NCI-H1092 (cell line): Measurements from ENCODE around the gene GRM7.

Experiments
- DNase-seq: peaks from one replicate; lab custom pipeline; 2025; lab: John Stamatoyannopoulos, UW

Gene GRM7

DNA sequence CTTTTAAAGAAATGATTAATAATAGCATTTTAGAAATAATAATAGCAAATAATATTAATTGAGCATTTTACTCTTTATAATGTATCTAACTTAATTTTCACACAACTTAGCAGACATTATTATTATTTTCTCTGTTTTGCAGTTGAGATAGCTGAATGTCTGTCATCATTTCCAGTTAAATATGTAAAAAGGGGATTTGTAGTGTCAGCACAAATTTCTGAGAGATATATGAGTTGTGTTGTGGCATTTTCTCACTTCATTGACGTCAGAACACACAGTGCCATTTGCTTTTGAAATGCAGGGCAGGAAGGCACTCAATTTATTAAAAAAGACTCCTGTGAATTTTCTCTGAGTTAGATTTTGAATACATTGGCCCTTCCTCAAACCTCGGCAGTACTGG, 111.0 kb downstream of the GRM7 start:
- no peak for DNase-seq

DNA sequence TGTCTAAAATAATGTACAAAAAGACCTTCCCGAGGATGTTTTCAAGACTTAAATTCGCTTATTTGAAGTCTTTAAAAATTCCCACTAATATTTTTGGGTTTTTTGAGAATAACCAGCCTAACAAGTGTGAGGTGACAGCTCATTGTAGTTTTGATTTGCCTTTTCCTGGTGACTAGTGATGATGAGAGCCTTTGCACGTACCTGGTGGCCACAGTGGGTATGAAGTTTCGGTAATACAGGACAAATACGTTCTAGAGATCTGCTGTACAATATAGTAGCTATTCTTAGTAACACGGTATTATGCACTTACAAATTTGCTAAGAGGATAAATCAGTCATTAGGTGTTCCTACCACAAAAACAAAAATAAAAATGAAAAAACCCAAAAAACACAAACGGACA, 124.9 kb downstream of the GRM7 start:
- no peak for DNase-seq

GRCh38 chr3:6989608-6990291, 128.8 kb downstream of the GRM7 start:
- DNase-seq, result no peak

GRCh38 chr3:6994081-6994668, 133.3 kb downstream of the GRM7 start:
- DNase-seq, result no peak

DNA sequence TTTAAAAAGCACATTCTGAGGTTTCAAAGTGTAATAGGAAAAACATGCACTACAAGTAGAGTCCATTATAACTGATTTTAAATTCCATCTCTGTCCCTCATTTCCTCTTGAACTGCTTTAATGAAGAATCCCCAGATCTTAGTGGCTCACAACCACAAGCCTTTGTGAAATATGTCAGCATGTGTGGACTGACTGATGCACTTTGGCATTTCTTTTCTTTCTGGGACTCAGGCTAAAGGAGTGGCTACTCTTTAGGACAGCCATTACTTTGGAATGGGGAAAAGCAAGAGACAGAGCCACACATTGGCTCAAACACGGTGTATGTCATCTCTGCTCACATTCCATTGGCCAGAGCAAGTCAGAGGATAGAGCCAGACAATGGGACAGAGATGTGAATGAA, 139.6 kb downstream of the GRM7 start:
- DNase-seq, result no peak

DNA sequence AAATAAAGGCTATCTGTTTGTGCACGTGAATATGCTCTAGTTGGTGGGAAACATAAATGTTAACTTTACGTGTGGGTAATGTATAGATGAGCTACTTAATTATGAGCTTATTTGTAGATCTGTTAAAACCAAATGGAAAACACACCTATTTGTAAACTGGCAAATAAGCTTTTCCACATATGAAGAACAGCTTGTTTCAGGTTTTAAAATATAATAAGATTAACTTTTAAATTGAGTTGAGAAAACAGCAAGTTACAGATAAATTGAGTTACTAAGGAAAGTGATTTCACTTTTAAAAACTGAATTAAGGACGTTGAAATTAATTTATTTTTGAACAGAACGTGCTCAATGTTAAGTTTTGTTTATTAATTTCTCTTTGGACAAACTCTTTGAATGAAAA, 140.5 kb downstream of the GRM7 start:
- DNase-seq, result no peak

- DNase-seq, result no peak
These were observed 154.9 kb downstream of the GRM7 start for GRCh38 chr3:7015683-7016440.

DNA sequence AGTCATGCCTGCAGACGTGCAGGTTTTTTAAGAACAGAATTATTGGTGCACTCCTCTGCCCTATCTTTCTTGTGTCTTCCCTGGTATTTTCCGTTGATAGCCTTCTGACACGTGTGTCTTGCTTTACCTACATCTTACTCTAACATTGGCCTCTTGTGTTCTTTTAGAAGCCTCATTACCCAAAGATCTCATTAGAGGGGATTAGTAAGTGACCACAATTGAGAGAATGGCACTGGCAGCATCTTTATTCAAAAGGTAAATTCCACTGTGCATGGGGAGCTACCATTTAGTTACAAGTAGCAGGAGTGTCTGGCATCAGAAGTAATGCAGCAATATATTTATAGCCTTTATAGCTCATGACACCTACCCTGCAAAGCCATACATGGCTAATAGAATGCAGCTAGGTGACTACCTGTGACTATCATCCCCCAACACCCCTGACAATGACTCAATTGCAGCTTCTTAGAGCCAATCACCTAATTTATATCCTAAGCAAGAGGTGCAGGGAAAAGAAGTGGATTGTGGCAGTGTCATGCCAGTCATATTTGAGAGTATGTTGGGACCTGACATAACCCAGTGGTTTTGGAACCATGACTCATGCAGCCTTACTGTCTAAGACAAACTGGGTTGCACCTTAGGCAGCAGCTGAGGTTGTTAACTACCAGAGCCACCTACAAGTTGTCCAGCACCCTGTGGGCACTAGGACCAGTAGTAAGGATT, 164.8 kb downstream of the GRM7 start:
- no peak for DNase-seq

GRCh38 chr3:7029562-7029961, 168.6 kb downstream of the GRM7 start:
- no peak for DNase-seq

DNA sequence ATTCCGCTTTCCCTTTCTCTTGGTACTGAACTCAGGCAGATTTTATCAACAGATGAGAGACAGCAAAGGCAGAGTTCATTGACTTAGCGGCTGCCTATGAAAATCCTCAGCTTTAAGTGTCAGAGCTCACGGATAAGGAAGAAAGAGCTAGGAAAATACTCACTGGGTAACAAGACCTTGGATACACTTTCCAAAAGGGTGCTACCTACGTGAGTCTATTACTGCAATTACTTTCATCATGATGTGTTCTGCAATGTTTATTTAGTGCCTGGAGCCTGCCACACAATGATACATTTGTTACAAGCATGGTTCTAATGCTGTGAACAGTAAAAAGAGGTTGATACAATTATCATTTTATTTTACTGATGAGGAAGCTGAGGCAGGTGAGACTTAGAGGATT, 177.5 kb downstream of the GRM7 start:
- DNase-seq, result no peak

- DNase-seq, result no peak
These were observed 201.8 kb downstream of the GRM7 start for GRCh38 chr3:7062714-7063113.

- DNase-seq, result no peak
These were observed 209.5 kb downstream of the GRM7 start for GRCh38 chr3:7070461-7070860.

- no peak for DNase-seq
These were observed 213.3 kb downstream of the GRM7 start for GRCh38 chr3:7074217-7074616.

DNA sequence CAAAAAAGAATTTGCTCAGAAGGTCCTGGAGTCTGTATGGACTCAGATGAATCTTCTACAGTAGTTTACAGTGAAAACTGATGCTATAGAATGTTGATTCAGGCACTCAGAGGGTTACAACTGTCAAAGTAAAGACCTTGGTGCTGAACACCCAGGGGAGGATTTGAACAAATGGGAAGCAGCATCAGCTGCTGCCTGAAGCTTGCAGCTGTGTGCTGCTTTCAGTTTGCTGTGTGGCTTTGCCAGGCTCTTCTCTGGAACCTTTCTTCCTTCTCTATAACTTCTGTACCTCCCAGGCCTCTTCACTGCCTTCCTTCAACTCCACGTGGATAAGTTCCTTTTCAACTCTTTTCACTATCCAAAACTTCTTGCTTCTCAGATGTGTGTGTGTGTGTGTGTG, 214.2 kb downstream of the GRM7 start:
- no peak for DNase-seq

DNA sequence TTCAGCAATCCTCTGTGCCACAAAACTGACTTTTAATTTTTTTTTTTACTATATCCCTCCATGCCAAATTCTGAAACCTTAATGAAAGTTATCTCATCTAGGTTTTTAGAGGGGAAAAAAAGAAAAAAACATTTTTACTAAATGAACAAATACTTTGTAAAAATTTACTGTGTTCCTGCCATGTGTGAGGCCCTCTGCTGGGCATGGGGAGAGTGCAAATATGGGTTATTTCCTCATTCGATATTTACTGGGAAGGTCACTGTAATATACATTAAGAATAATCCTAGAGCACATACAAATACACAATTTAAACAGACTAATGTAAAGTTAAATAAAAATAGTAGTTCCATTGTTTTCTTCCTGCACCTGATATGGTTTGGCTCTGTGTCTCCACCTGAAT, 215.0 kb downstream of the GRM7 start:
- DNase-seq, result no peak

GRCh38 chr3:7082244-7082643, 221.3 kb downstream of the GRM7 start:
- no peak for DNase-seq

- DNase-seq, result no peak
These were observed 225.5 kb downstream of the GRM7 start for GRCh38 chr3:7086417-7086816.

- no peak for DNase-seq
These were observed 234.2 kb downstream of the GRM7 start for GRCh38 chr3:7095116-7095515.

GRCh38 chr3:7100136-7100535, 239.2 kb downstream of the GRM7 start:
- no peak for DNase-seq

GRCh38 chr3:7106635-7107034, 245.7 kb downstream of the GRM7 start:
- no peak for DNase-seq

DNA sequence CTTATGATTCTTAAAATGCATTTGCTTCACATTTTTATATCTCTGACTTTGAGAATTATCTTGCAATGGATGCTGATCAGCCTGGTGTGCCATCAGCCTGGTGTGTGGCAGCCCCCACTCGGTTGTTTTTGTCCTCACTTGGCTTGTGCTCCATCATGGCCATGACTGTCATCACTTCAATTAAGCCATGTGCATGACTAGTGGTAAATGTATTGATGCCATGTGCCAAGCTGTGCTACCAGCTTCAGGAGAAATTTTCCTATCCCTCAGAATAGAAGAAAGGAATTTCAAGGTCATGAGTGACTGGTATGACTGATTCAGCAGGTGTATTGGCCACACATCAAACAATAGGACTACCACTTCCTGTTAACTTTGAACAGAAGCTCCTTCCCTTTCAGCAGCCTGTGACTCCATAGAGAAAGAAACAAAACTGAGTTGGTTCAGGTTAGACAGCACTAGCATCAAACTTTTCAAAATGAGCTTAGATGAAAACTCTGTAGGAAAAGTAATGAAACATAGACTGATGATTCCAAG, 251.7 kb downstream of the GRM7 start:
- DNase-seq, result no peak

GRCh38 chr3:7144697-7145308, 283.9 kb downstream of the GRM7 start:
- DNase-seq, result no peak
